Stimulated activated CD4-positive, alpha-beta T cell treated with anti-CD3 and anti-CD28 coated beads, Interleukin-15, amount 100 ng/mL, for 1 hour (primary cell): ENCODE results near the gene GHDC.
"Not testable (repeated sequence)": the region's sequence is repeated elsewhere in the genome, so short reads cannot be mapped to it uniquely, and the experiment has no call there.

Experiments used
- DNase-seq, 2 donors: peaks; one replicate each; pipeline ENCODE4 v3.0.0-alpha.2; 2020; ENCODE audit warnings: low read depth in 1 of 2, low spot score in 1 of 2

Gene GHDC

GRCh38 chr17:42202696-42203095 lies 8.4 kb upstream of the GHDC start:
- no peak for DNase-seq

- no peak for DNase-seq
Observed at GRCh38 chr17:42202159-42202558, 7.9 kb upstream of the GHDC start.

GRCh38 chr17:42201458-42201772 lies 7.1 kb upstream of the GHDC start:
- DNase-seq = no peak

GRCh38 chr17:42200706-42201457 lies 6.6 kb upstream of the GHDC start:
- DNase-seq = no peak

GRCh38 chr17:42199416-42200011 lies 5.2 kb upstream of the GHDC start:
- no peak for DNase-seq

- no peak for DNase-seq
Observed at GRCh38 chr17:42198897-42199296, 4.6 kb upstream of the GHDC start.

GRCh38 chr17:42197564-42198156 lies 3.4 kb upstream of the GHDC start:
- no peak for DNase-seq

GRCh38 chr17:42193216-42193968 lies 902 bp downstream of the GHDC start:
- no peak for DNase-seq

- DNase-seq = no peak
Observed at GRCh38 chr17:42192189-42193126, 1.8 kb downstream of the GHDC start.

GRCh38 chr17:42191275-42191608 lies 3.1 kb downstream of the GHDC start:
- DNase-seq = no peak

- no peak for DNase-seq
Observed at GRCh38 chr17:42190491-42191274, 3.6 kb downstream of the GHDC start.

- DNase-seq = no peak
Observed at GRCh38 chr17:42189651-42189965, 4.7 kb downstream of the GHDC start.

- DNase-seq = no peak
Observed at GRCh38 chr17:42188749-42189650, 5.3 kb downstream of the GHDC start.

GRCh38 chr17:42187833-42188232 lies 6.5 kb downstream of the GHDC start:
- no peak for DNase-seq

GRCh38 chr17:42186191-42186590 lies 8.1 kb downstream of the GHDC start:
- not testable (repeated sequence) for DNase-seq

- DNase-seq = no peak
Observed at GRCh38 chr17:42185621-42185930, 8.7 kb downstream of the GHDC start.

- no peak for DNase-seq
Observed at GRCh38 chr17:42184713-42185620, 9.3 kb downstream of the GHDC start, which contains the start of gene HCRT. HCRT (minus strand) TSS chr17:42185452; CDS start chr17:42185365, 87 bp downstream.
